PC-3 (cell line): ENCODE data around the gene GSK3B.

Experiments
- CTCF ChIP-seq: fragments of 300-600 bp; sonication (generic); conservative IDR thresholded peaks from 2 replicates; pipeline ENCODE4 v1.5.1; 2017; ENCODE audit warnings: antibody characterized with exemption, low read depth, mild to moderate bottlenecking, low read length
- EZH2phosphoT487 ChIP-seq: fragments of 300-600 bp; sonication (generic); IDR thresholded peaks from 2 replicates; pipeline ENCODE4 v1.6.1; 2018; ENCODE audit warnings: mild to moderate bottlenecking, antibody characterized with exemption, low read length, borderline replicate concordance

- TF ChIP-seq CTCF (no peak), EZH2phosphoT487 (no peak)
Measured at GRCh38 chr3:119967353-119968006, 126.8 kb downstream of the GSK3B start.
